ENCODE data around the gene ILK.

ILK gene

GRCh38 chr11:6574816-6575715, 28.5 kb upstream of the ILK start:
- DNase-seq, result no peak

- DNase-seq, result no peak
These were observed 26.9 kb upstream of the ILK start for GRCh38 chr11:6576471-6577373.

GRCh38 chr11:6578134-6578533, 25.4 kb upstream of the ILK start:
- no peak for DNase-seq

GRCh38 chr11:6579681-6580080, 23.9 kb upstream of the ILK start:
- no peak for DNase-seq

GRCh38 chr11:6583584-6583983, 20.0 kb upstream of the ILK start:
- no peak for DNase-seq

GRCh38 chr11:6584528-6584927, 19.0 kb upstream of the ILK start:
- DNase-seq, result no peak

- no peak for DNase-seq
These were observed 16.9 kb upstream of the ILK start for GRCh38 chr11:6586434-6587359.

GRCh38 chr11:6587360-6587953, 16.1 kb upstream of the ILK start:
- no peak for DNase-seq

GRCh38 chr11:6588018-6588417, 15.6 kb upstream of the ILK start:
- no peak for DNase-seq

- DNase-seq, result no peak
These were observed 9.3 kb upstream of the ILK start for GRCh38 chr11:6594142-6594768.

GRCh38 chr11:6596239-6596877, 7.2 kb upstream of the ILK start:
- no peak for DNase-seq

- no peak for DNase-seq
These were observed 5.0 kb upstream of the ILK start for GRCh38 chr11:6598555-6598954.

GRCh38 chr11:6599449-6599848, 4.1 kb upstream of the ILK start:
- DNase-seq, result no peak

GRCh38 chr11:6599881-6600390, 3.6 kb upstream of the ILK start:
- DNase-seq, result no peak

GRCh38 chr11:6601041-6601461, 2.5 kb upstream of the ILK start:
- DNase-seq, result no peak

- no peak for DNase-seq
These were observed 1.3 kb upstream of the ILK start for GRCh38 chr11:6602096-6602940.

GRCh38 chr11:6604081-6604626, 580 bp downstream of the ILK start:
- DNase-seq, result peak; percentile 5

- DNase-seq, result peak; percentile 1
These were observed 1.2 kb downstream of the ILK start for GRCh38 chr11:6604790-6605189.

GRCh38 chr11:6606471-6607189, 3.1 kb downstream of the ILK start:
- DNase-seq, result peak; percentile 37
